ENCODE measurements around the gene KLHL33. TPM values are rescaled to one million over a fixed set of nuclear protein-coding genes. Genes with fewer than 3 reads are reported as not detected.

KLHL33 gene
- total and polyA plus RNA-seq, 10 of the 15 experiments (the other 5 are each of a cell fraction or from before 2014, with no cell fraction given), result 0.01 to 0.16 (median 0.04) TPM; not detected in 5

DNA sequence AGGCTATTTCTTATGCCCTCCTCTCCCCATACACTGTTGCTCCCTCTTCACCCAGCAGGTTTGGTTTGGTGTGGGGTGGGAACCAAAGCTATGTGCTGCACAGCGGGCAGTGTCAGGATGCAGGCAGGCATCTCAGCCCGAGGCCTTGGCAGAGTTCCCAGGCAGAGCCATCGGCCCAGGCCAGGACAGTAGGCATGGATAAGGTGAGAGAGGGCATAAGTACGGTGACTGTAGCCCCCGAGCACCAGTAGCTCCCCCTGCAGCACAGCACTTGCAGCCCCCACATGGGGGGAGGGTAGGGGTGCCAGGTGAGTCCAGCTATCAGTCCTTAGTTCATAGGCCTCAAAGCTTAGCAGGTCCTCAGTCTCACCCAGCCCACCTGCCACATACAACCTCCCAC, 7.2 kb downstream of the KLHL33 start:
- TF ChIP-seq SREBF1 (IDR thresholded peaks at IDR 0.05; ENCODE audit: low read length) (no peak), RELA (IDR thresholded peaks at IDR 0.05; ENCODE audit: borderline replicate concordance, partially characterized antibody) (no peak), KAT2A (conservative IDR thresholded peaks at IDR 0.05; ENCODE audit: control insufficient read depth, low read depth, low read length) (no peak), RCOR1 (conservative IDR thresholded peaks at IDR 0.05; ENCODE audit: low read depth, low read length) (no peak), STAT3 (IDR thresholded peaks at IDR 0.05; ENCODE audit: low read depth, low read length) (no peak), CREB1 (IDR thresholded peaks at IDR 0.05; ENCODE audit: low read depth) (no peak), ZZZ3 (IDR thresholded peaks at IDR 0.05; ENCODE audit: control insufficient read depth, insufficient read length, low read depth) (no peak), CBX5 (IDR thresholded peaks at IDR 0.05; ENCODE audit: low read depth) (no peak), SP1 (IDR thresholded peaks at IDR 0.05; ENCODE audit: low read depth, low read length) (no peak), NFXL1 (IDR thresholded peaks at IDR 0.05; ENCODE audit: borderline replicate concordance) (no peak), CREM (IDR thresholded peaks at IDR 0.05; ENCODE audit: low read depth) (no peak), BCL11A (IDR thresholded peaks at IDR 0.05; ENCODE audit: low read depth, low read length) (no peak), SRF (IDR thresholded peaks at IDR 0.05; ENCODE audit: low read depth in 2 of 2, low read length in 2 of 2) (no peak), CHD1 (IDR thresholded peaks at IDR 0.05; ENCODE audit: low read depth, low read length) (no peak)
- TF ChIP-seq, protein P1, sequence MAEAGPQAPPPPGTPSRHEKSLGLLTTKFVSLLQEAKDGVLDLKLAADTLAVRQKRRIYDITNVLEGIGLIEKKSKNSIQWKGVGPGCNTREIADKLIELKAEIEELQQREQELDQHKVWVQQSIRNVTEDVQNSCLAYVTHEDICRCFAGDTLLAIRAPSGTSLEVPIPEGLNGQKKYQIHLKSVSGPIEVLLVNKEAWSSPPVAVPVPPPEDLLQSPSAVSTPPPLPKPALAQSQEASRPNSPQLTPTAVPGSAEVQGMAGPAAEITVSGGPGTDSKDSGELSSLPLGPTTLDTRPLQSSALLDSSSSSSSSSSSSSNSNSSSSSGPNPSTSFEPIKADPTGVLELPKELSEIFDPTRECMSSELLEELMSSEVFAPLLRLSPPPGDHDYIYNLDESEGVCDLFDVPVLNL (IDR thresholded peaks at IDR 0.05; ENCODE audit: low read depth, low read length), result no peak
- TF ChIP-seq, protein P2, sequence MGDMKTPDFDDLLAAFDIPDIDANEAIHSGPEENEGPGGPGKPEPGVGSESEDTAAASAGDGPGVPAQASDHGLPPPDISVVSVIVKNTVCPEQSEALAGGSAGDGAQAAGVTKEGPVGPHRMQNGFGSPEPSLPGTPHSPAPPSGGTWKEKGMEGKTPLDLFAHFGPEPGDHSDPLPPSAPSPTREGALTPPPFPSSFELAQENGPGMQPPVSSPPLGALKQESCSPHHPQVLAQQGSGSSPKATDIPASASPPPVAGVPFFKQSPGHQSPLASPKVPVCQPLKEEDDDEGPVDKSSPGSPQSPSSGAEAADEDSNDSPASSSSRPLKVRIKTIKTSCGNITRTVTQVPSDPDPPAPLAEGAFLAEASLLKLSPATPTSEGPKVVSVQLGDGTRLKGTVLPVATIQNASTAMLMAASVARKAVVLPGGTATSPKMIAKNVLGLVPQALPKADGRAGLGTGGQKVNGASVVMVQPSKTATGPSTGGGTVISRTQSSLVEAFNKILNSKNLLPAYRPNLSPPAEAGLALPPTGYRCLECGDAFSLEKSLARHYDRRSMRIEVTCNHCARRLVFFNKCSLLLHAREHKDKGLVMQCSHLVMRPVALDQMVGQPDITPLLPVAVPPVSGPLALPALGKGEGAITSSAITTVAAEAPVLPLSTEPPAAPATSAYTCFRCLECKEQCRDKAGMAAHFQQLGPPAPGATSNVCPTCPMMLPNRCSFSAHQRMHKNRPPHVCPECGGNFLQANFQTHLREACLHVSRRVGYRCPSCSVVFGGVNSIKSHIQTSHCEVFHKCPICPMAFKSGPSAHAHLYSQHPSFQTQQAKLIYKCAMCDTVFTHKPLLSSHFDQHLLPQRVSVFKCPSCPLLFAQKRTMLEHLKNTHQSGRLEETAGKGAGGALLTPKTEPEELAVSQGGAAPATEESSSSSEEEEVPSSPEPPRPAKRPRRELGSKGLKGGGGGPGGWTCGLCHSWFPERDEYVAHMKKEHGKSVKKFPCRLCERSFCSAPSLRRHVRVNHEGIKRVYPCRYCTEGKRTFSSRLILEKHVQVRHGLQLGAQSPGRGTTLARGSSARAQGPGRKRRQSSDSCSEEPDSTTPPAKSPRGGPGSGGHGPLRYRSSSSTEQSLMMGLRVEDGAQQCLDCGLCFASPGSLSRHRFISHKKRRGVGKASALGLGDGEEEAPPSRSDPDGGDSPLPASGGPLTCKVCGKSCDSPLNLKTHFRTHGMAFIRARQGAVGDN (IDR thresholded peaks at IDR 0.05), result no peak
- TF ChIP-seq, protein P3, sequence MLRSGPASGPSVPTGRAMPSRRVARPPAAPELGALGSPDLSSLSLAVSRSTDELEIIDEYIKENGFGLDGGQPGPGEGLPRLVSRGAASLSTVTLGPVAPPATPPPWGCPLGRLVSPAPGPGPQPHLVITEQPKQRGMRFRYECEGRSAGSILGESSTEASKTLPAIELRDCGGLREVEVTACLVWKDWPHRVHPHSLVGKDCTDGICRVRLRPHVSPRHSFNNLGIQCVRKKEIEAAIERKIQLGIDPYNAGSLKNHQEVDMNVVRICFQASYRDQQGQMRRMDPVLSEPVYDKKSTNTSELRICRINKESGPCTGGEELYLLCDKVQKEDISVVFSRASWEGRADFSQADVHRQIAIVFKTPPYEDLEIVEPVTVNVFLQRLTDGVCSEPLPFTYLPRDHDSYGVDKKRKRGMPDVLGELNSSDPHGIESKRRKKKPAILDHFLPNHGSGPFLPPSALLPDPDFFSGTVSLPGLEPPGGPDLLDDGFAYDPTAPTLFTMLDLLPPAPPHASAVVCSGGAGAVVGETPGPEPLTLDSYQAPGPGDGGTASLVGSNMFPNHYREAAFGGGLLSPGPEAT (IDR thresholded peaks at IDR 0.05; ENCODE audit: low read depth), result no peak
- Histone ChIP-seq H2AFZ (ENCODE audit: control insufficient read depth, low read depth, low read length) (no peak overlapping the region), H3K9ac (ENCODE audit: control insufficient read depth, insufficient read depth, low read length) (no peak overlapping the region; the same call in 1 of the 2 replicates), H3K9me3 (replicated peaks; ENCODE audit: control insufficient read depth, insufficient read depth, low read length) (no peaks in the 10 kb centered on the region), H3K4me1 (ENCODE audit: control insufficient read depth, insufficient read depth, low read length) (peaks cover 18% of the 10 kb centered on the region), H4K20me1 (ENCODE audit: control insufficient read depth, insufficient read depth) (no peaks in the 10 kb centered on the region), H3K27ac (ENCODE audit: control insufficient read depth, insufficient read depth) (peak overlapping the region; percentile 89), H3K79me2 (ENCODE audit: control insufficient read depth, insufficient read depth, low read length) (no peaks in the 10 kb centered on the region), H3K27me3 (replicated peaks in 1 of 2; ENCODE audit: control insufficient read depth in 2 of 2, insufficient read depth in 2 of 2, low read length in 1 of 2) (no peaks in the 10 kb centered on the region), H3K4me3 (no peak overlapping the region), H3K4me2 (ENCODE audit: control insufficient read depth, insufficient read depth) (peak overlapping the region; percentile 91; the same call in 1 of the 2 replicates), H3K36me3 (ENCODE audit: control insufficient read depth in 2 of 2, insufficient read depth in 2 of 2, low read length in 1 of 2) (no peaks in the 10 kb centered on the region)
- 61% methylated on average over 5 of the region's 5 CpGs for WGBS (ENCODE audit: insufficient coverage, insufficient replicate concordance, low lambda C conversion rate, missing lambda C conversion rate)
- ChIA-PET RAD21 (ENCODE audit: unreplicated experiment) (interaction anchor here (0.8 to 1.9 kb wide), 2 partner anchors 13 to 33 kb away, joined by 4 to 5 read pairs; partner anchors contain the start of gene PIP4P1), POLR2A (interaction anchor here (1.2 kb wide), 1 partner anchor 14 kb away, joined by 4 read pairs; no protein-coding TSS in a partner anchor), CTCF (interaction anchor here (1.0 to 8.6 kb wide), 2 partner anchors 14 to 20 kb away, joined by 3 to 70 read pairs; no protein-coding TSS in a partner anchor), SMC1A (ENCODE audit: uncharacterized antibody, unreplicated experiment) (interaction anchor here (0.9 to 2.0 kb wide), 4 partner anchors 13 to 85 kb away, joined by 3 to 8 read pairs (median 4); partner anchors contain the start of genes PARP2 and PIP4P1)
- in situ Hi-C loops (cut with MboI), result no loop called here
- no peak for DNase-seq (ENCODE audit: low read depth, low spot score)
- intact Hi-C loops (cut with micrococcal nuclease; ENCODE audit: unreplicated experiment), result loop anchor here (2.0 kb wide), 1 partner anchor 26 kb away; the partner anchor contains the start of genes APEX1 and OSGEP
- peak; percentile 19 for ATAC-seq
- FAIRE-seq, result no peak
- no TSS peak for BruUV-seq (replicated peaks)

Data from GM12878 (cell line).